ENCODE measurements around the gene NAV2. TPM values are rescaled to one million over a fixed set of nuclear protein-coding genes. Genes with fewer than 3 reads are reported as not detected.

The NAV2 gene
- total and polyA plus RNA-seq, 2 donors from 2014 or later, result 5.9 to 37.7 TPM

DNA sequence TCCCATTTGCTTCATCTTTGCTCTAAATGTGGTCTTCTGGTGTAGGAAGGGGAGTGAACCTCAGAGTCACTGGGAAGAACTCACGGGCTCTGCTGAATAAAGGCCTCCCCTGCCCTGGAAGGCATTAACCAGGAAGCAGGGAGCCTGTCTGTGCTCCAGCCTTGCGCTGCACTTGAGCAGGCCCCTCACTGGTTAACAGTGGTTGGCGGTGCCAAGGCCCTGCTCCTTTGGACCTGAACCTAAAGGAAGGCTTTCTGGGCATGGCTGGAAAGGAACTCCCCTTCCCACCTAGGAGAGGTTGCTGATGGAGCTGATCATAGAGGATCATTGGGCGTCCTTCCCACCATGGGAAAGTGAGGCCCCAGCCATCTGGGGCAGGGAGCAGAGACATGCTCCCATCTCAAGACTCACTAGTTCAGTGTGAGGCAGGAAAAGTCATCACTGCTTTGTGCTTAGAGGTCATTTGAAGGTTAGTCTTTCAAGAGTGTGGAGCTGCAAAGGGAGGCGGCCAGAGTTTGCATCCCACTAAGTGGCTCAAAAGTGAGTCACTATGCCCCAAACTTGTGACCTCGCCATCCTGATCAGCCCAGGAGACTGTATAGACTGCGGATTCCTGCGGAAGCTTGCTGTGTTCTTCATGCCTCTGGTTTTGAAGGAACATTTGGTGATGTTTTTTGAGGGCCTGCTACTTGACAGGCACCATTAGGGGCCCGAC is 397.3 kb downstream of the NAV2 start:
- FAIRE-seq, result no peak
- Histone ChIP-seq H3K27me3 (ENCODE audit: control insufficient read depth, insufficient read depth, low read length) (no peaks in the 10 kb centered on the region), H3K9ac (ENCODE audit: low read length in 3 of 3) (no peak overlapping the region), H3K27ac (ENCODE audit: low read depth in 2 of 2, low read length in 2 of 2) (no peak overlapping the region), H3K36me3 (ENCODE audit: control insufficient read depth in 2 of 3, insufficient read depth in 3 of 3, low read length in 3 of 3) (peaks cover 5 to 33% (median 11%) of the 10 kb centered on the region in 3 donors), H3K9me3 (ENCODE audit: control insufficient read depth in 2 of 3, insufficient read depth in 1 of 3, low read length in 3 of 3) (no peaks in the 10 kb centered on the region), H3K4me3 (ENCODE audit: low read length in 3 of 3) (no peak overlapping the region), H3K4me1 (ENCODE audit: control insufficient read depth in 2 of 3, insufficient read depth in 2 of 3, low read depth in 1 of 3, low read length in 3 of 3) (peaks cover 0 to 9% (median 0%) of the 10 kb centered on the region in 3 donors)
- TF ChIP-seq CTCF (IDR thresholded peaks at IDR 0.05; ENCODE audit: borderline replicate concordance, extremely low read depth, insufficient read depth), result no peak
- no peak for DNase-seq
- intact Hi-C loops (cut with DNase I), result loop anchor here (10.0 kb wide), 1 partner anchor 155 kb away; no protein-coding TSS in a partner anchor

- no peaks in the 10 kb centered on the region for H3K9me3 ChIP-seq (ENCODE audit: control insufficient read depth in 2 of 3, insufficient read depth in 1 of 3, low read length in 3 of 3)
- H3K9ac ChIP-seq (ENCODE audit: low read length in 3 of 3), result no peak overlapping the region
- DNase-seq, result peak in 4 of 5 donors; percentile 66 to 77 (median 69)
- intact Hi-C loops (cut with DNase I), result loop anchor here (10.0 kb wide), 1 partner anchor 156 kb away; no protein-coding TSS in a partner anchor
- peak; percentile 72 for TF ChIP-seq CTCF (IDR thresholded peaks at IDR 0.05; ENCODE audit: borderline replicate concordance, extremely low read depth, insufficient read depth)
- no peaks in the 10 kb centered on the region for H3K27me3 ChIP-seq (ENCODE audit: control insufficient read depth, insufficient read depth, low read length)
- no peak for FAIRE-seq
- H3K4me1 ChIP-seq (ENCODE audit: control insufficient read depth in 2 of 3, insufficient read depth in 2 of 3, low read depth in 1 of 3, low read length in 3 of 3), result peaks cover 0 to 9% (median 0%) of the 10 kb centered on the region in 3 donors
- H3K4me3 ChIP-seq (ENCODE audit: low read length in 3 of 3), result no peak overlapping the region
- peaks cover 2 to 30% (median 6%) of the 10 kb centered on the region in 3 donors for H3K36me3 ChIP-seq (ENCODE audit: control insufficient read depth in 2 of 3, insufficient read depth in 3 of 3, low read length in 3 of 3)
- peak overlapping the region in 1 of 2 donors; percentile 4 for H3K27ac ChIP-seq (ENCODE audit: low read depth in 2 of 2, low read length in 2 of 2)
Observed at GRCh38 chr11:20110908-20111669, 398.5 kb downstream of the NAV2 start.

- TF ChIP-seq CTCF (IDR thresholded peaks at IDR 0.05; ENCODE audit: borderline replicate concordance, extremely low read depth, insufficient read depth), result no peak
- Histone ChIP-seq H3K4me3 (ENCODE audit: low read length in 3 of 3) (no peak overlapping the region), H3K36me3 (ENCODE audit: control insufficient read depth in 2 of 3, insufficient read depth in 3 of 3, low read length in 3 of 3) (peaks cover 2 to 34% (median 6%) of the 10 kb centered on the region in 3 donors), H3K27me3 (ENCODE audit: control insufficient read depth, insufficient read depth, low read length) (no peaks in the 10 kb centered on the region), H3K27ac (ENCODE audit: low read depth in 2 of 2, low read length in 2 of 2) (peak overlapping the region; percentile 74 to 83), H3K9ac (ENCODE audit: low read length in 3 of 3) (peak overlapping the region in 1 of 3 donors; percentile 23), H3K4me1 (ENCODE audit: control insufficient read depth in 2 of 3, insufficient read depth in 2 of 3, low read depth in 1 of 3, low read length in 3 of 3) (peaks cover 0 to 9% (median 0%) of the 10 kb centered on the region in 3 donors), H3K9me3 (ENCODE audit: control insufficient read depth in 2 of 3, insufficient read depth in 1 of 3, low read length in 3 of 3) (no peaks in the 10 kb centered on the region)
- intact Hi-C loops (cut with DNase I), result loop anchor here (10.0 kb wide), 1 partner anchor 157 kb away; no protein-coding TSS in a partner anchor
- DNase-seq (no peak), FAIRE-seq (no peak)
Observed at GRCh38 chr11:20111871-20112270, 399.2 kb downstream of the NAV2 start.

Measured in kidney (tissue), 14 donors.